DMS114 treated with DMSO at 0.1 percent for 48 hours (cell line): ENCODE data around the gene ERAL1.
"Not testable (repeated sequence)": the region's sequence is repeated elsewhere in the genome, so short reads cannot be mapped to it uniquely, and the experiment has no call there.

Source experiments
- DNase-seq: peaks from one replicate; lab custom pipeline; 2025; ENCODE audit not compliant: unreplicated experiment; lab: John Stamatoyannopoulos, UW

ERAL1 gene

GRCh38 chr17:28854457-28855335 is at the start of gene ERAL1:
Gene ERAL1 (plus strand): TSS chr17:28855016. CDS start chr17:28855035, 19 bp downstream.
- peak; percentile 86 for DNase-seq

GRCh38 chr17:28807925-28808634 is 46.7 kb upstream of the ERAL1 start:
- no peak for DNase-seq

GRCh38 chr17:28810437-28810836 is 44.4 kb upstream of the ERAL1 start:
- no peak for DNase-seq

GRCh38 chr17:28811651-28812090 is 43.1 kb upstream of the ERAL1 start:
- DNase-seq, result peak; percentile 37

GRCh38 chr17:28812091-28812747 is 42.6 kb upstream of the ERAL1 start:
- peak; percentile 93 for DNase-seq

GRCh38 chr17:28812748-28813377 is 42.0 kb upstream of the ERAL1 start:
- DNase-seq, result peak; percentile 59

- no peak for DNase-seq
Observed at GRCh38 chr17:28816540-28816939, 38.3 kb upstream of the ERAL1 start.

- no peak for DNase-seq
Observed at GRCh38 chr17:28818819-28819221, 36.0 kb upstream of the ERAL1 start.

- DNase-seq, result no peak
Observed at GRCh38 chr17:28819582-28819981, 35.2 kb upstream of the ERAL1 start.

- DNase-seq, result no peak
Observed at GRCh38 chr17:28827672-28828071, 27.1 kb upstream of the ERAL1 start.

GRCh38 chr17:28828294-28829040 is 26.3 kb upstream of the ERAL1 start:
- no peak for DNase-seq

- no peak for DNase-seq
Observed at GRCh38 chr17:28834420-28834819, 20.4 kb upstream of the ERAL1 start.

- DNase-seq, result not testable (repeated sequence)
Observed at GRCh38 chr17:28836541-28836940, 18.3 kb upstream of the ERAL1 start.

- no peak for DNase-seq
Observed at GRCh38 chr17:28839221-28839620, 15.6 kb upstream of the ERAL1 start.

- no peak for DNase-seq
Observed at GRCh38 chr17:28841901-28842281, 12.9 kb upstream of the ERAL1 start.

- DNase-seq, result peak; percentile 74
Observed at GRCh38 chr17:28842282-28843012, 12.4 kb upstream of the ERAL1 start, which contains the start of gene FAM222B. Gene FAM222B (minus strand): TSS chr17:28842790. CDS start chr17:28766667, 76,123 bp downstream.

- DNase-seq, result no peak
Observed at GRCh38 chr17:28843816-28844148, 11.0 kb upstream of the ERAL1 start.

GRCh38 chr17:28846231-28846630 is 8.6 kb upstream of the ERAL1 start:
- no peak for DNase-seq

GRCh38 chr17:28846699-28847098 is 8.1 kb upstream of the ERAL1 start:
- DNase-seq, result not testable (repeated sequence)

GRCh38 chr17:28848667-28849066 is 6.1 kb upstream of the ERAL1 start:
- not testable (repeated sequence) for DNase-seq
